ENCODE results near the gene NHEJ1.

The NHEJ1 gene

DNA sequence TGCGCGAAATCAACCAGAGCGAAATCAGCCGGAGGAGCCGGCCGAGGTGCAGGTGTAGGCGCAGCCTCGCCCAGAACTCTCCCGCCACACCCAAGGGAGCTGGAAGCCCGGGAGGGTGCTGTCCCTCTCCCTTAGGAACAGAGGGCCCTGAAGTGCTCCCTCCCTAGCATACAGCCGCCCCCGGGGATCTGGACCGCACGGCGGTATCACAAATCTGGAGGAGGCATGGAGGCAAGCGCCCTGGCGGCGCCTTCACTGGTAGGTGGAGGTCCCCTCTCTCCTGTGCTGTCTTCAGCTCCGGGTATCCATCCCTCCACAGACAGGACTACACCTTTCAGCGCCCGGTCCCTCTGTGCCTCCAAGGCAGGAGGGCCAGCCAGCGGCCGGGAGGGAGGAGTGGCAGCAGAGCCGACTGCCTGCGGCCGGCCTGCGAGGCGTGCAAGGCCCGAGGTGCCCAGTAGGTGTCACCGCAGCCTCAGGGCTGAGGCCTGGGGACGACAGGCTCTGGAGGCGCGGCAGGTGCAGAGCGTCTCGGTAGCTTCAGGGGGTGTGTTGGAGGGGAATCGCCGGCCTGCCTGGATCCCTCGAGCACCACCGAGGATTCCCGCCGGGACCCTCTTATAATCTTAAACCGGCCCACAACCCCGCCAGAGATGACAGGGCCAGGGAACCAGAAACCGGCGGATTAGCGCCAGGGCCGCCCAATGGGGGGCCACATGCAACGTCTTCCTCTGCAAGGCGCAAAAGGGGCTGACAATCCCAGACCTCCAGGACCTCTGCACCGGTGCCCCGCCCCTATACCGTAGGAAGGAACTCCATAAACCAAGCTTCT lies 102.7 kb downstream of the NHEJ1 start:
- peak; percentile 76 for DNase-seq (ENCODE audit: low spot score)

DNA sequence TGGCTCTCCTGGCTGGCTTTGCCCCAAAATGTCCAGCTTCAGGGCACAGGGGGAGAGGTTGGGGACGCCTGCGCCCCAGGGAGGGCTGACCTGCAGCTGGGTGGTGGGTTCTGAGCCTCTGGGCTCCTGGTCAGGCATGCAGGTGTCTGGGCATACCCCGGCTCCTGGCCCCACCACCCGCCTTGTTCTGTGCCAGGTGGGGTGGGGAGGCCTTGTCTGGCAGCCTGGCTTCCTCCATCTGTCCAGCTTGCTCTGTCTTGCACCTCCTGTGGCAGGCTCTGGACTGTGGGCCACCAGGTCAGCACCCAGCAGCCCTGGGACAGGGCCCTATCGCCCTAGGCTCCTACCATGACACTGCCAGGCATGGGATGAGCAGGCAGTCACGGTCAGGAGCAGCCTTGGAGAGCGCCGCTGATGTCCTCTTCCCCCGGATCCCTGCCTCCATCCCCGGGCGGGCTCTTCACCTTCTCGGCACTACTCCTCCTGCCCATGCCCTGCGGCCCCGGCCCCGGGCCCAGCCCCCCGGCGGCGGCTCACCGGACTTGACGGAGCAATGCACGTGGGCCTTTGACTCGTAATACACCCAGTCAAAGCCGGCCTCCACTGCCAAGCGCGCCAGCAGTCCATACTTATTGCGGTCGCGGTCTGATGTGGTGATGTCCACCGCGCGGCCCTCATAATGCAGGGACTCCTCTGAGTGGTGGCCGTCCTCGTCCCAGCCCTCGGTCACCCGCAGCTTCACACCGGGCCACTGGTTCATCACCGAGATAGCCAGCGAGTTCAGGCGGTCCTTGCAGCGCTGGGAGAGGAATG lies 103.5 kb downstream of the NHEJ1 start:
- no peak for DNase-seq (ENCODE audit: low spot score)

DNA sequence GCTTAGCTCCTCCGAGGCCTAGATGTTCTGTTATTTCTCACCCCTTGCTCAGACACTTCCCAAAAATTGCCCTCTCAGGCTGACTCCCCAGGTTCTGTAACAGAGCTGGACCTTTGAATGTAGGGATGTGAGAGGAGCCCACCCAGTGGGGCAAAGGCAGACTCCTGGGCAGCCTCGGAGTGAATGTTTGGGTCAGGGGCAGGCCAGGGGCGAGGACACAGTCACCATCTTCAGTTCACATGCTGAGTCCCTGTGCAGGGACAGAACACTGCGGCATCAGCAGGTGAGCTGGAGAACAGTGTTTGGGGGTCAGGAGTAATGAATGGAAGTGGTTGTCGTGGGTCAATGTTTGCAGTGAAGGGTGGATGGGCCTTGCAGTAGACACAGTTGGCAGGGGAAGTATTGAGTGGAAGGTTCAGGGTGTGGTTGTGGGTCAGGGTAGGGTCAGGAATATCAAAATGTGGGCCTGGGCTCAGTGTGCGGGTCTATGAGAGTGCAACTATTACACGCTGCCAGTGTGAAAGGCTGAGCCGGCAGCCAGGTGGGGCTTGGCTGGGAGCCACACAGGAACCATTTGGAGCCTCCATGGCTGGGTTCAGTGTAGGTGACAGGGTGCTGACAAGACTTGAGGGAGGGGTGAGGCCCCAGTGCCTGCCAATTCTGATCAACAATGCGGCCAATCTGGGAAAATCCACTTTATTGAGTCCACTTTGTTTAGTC lies 104.3 kb downstream of the NHEJ1 start:
- no peak for DNase-seq (ENCODE audit: low spot score)

DNA sequence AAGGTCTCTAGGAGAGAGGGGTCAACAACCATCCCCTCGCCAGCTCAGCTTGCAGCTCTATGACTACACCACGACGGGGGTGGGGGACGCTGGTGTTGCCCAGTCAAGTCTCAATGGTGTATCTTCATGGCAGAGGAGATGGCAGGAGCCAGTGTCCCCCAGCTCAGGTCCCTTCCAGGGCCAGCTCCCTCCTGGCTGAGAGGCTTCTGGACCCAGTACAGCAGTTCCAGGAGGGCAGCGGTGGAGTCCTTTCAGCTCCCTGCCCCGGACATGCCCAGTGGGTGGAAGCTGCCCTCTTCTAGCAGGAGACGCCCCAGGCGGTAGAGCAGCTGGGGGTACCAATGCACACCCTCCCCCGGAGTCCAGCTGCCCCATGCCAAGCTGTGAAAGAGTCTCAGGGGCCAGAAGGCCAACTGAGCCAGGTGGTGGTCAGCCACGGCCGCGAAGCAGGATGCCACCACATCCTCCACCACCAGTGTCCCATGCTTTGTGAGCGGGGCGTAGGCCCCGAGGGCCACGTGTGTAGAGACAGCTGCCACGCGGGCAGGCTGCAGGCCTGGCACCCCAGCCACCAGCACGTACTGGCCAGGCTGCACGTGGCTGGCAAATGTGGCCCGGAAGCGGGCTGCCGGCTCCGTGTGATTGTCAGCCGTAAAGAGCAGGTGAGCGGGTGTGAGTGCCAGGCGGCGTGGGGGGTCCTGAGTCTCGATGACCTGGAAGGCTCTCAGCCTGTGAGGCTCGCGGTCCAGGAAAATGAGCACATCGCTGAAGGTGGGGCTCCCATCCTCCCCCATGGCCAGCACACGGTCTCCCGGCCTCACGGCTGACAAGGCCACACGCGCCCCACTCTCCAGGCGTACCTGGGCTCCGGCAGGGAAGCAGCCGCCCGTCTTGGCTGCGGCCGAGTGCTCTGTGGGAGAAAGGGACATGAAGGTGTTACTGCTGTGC lies 105.4 kb downstream of the NHEJ1 start:
- no peak for DNase-seq (ENCODE audit: low spot score)

DNA sequence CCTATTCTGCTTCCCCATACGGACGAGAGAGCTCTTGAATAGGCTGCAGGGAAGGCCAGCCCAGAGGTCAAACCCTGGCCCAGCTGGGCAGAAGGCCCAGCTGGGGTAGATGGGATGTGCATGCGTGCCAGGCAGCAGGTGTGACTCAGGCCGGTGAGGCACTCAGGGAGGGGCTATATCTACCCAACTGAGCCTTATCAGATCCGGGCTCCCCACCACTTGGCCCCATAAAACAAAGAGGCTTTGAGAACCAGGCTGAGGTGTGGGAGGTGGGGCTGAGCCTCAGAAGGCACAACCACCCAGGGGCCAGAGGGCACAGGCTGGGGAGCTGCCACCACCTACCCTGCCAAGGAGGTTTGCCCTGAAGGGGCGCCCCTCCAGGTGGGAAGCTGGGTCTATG lies 111.3 kb downstream of the NHEJ1 start:
- no peak for DNase-seq (ENCODE audit: low spot score)

- DNase-seq (ENCODE audit: low spot score) = peak; percentile 39
Measured at GRCh38 chr2:219045937-219046550, 114.6 kb downstream of the NHEJ1 start.

DNA sequence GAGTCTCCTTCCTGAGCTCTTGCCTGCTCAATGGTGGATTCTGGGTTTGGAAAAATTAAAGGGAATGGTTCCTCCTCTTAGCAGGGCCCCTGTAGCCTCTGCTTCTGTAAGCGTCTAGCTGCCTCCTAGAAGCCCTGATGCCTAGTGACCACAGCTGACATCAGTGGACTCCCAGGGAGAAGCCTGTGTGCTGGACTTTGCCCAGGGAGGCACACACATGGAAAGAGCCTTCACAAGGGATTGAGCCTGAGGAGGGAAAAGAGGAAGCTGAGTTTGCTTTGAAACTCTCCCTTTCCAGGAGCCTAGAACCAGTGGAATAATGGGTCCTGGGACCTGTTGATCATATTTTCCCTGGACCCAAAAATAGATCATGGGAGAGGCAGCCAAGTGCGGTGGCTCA lies 117.9 kb downstream of the NHEJ1 start:
- no peak for DNase-seq (ENCODE audit: low spot score)

- no peak for DNase-seq (ENCODE audit: low spot score)
Measured at GRCh38 chr2:219042157-219042556, 118.5 kb downstream of the NHEJ1 start.

GRCh38 chr2:219041252-219041651 lies 119.4 kb downstream of the NHEJ1 start, which contains the start of gene CFAP65:
Gene CFAP65 (minus strand): TSS chr2:219041516. CDS start chr2:219039048, 2,468 bp downstream.
- peak; percentile 59 for DNase-seq (ENCODE audit: low spot score)

DNA sequence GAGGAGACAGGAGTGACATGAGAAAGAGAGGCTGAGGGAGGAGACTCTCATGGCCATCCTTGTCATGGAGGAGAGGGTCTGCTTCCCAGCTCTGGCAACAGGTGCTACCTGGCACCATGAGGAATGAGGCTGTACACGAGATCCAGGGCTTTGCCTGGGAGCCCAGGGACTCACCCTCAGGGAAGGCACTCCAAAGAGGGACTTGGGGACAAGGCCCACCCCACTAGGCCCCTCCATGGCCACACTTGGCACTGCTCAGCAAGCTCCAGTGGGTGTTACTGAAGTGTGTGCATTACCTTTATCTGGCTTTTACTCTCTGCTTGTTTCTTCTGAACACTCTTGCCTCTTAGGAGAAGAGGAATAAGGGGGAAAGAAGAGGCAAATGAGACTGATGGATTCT lies 122.0 kb downstream of the NHEJ1 start:
- no peak for DNase-seq (ENCODE audit: low spot score)

GRCh38 chr2:219037783-219038499 lies 122.7 kb downstream of the NHEJ1 start:
- DNase-seq (ENCODE audit: low spot score) = peak; percentile 7

DNA sequence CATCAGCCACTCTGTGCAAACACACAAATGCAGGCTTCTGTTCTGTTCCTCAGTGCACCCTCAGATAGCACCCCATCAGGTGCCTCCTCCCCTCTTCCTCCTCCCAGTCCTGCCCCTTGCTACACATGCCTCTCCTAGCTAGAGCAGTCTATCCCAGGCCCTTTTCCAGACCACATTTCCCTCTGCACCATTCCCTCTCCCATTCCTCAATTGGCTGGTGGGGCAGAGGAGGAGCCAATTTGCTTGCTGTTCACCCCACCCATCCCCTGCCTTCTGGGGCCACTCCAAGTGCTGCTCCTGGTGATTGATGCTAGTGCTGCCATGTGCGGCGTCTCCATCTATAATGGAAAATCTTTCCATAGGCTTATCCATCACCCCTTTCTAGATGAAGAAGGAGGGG lies 124.7 kb downstream of the NHEJ1 start:
- no peak for DNase-seq (ENCODE audit: low spot score)

DNA sequence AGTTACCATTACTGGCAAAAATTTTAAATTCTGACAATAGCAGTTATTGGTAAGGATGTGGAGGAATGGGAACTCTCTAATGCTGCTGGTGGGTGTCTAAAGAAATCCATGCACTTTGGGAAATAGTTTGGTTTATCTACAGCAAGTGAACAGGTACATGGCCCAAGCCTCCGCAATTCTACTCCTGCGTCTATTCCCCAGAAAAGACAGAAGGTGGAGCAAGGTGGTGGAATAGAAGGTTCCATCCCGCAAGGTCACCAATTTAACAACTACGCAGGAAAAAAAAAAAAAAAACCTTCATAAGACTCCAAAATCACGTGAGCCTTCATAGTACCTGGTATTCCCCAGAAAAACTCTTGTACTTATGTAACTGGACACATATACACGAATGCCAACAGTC lies 125.8 kb downstream of the NHEJ1 start:
- no peak for DNase-seq (ENCODE audit: low spot score)

DNA sequence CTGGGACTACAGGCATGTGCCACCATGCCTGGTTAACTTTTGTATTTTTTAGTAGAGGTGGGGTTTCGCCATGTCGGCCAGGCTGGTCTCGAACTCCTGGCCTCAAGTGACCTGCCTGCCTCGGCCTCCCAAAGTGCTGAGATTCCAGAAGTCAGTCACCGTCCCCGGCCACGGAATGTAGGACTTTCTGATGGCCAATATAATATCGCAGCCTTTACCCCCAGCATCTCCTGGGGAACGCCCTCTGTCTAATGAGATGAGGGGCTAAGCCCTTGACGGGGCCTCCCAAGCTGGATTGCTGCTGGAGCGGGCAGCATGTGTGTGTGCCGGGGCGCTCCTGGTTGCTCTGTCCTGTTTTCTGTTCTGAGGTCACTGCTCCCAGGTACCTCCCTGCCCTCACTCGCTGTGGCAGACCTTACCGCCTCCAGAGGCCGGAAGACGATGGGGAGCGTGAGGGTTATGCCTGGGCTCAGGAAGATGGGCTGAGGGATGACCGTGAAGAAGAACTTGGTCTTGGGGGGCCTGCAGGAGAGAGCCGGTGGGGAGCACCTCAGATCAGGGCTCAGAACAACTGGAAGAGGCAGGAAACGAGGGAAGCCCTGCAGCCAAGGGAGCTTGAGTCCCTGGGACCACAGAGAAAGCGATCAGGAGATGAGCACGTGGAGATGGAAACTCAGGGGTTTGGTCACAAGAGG lies 128.4 kb downstream of the NHEJ1 start:
- no peak for DNase-seq (ENCODE audit: low spot score)

- no peak for DNase-seq (ENCODE audit: low spot score)
Measured at GRCh38 chr2:219031005-219031738, 129.4 kb downstream of the NHEJ1 start.

GRCh38 chr2:219030177-219030940 lies 130.3 kb downstream of the NHEJ1 start:
- no peak for DNase-seq (ENCODE audit: low spot score)

GRCh38 chr2:219029829-219030165 lies 130.8 kb downstream of the NHEJ1 start:
- DNase-seq (ENCODE audit: low spot score) = peak; percentile 74
